ENCODE data around the gene SLC41A3.
"Not testable (repeated sequence)": the region's sequence is repeated elsewhere in the genome, so short reads cannot be mapped to it uniquely, and the experiment has no call there.

SLC41A3 gene

DNA sequence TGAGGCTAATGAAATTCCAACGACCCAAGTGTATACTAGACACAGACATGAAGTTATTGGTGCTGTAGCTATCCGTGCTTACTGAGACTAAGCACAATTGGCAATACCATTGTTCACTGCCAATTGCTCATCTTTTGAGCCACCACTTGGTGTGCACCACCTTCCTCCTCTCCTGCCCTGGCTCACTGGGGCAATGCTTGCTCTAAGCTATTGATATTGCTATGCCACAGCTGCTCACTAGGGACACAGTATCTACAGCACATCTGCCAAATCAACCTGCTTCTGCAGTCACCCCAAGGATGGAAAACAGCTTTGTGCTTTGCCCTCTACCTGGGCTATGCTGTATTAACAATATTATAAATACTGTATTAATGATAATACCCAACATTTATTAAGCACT is 99.0 kb downstream of the SLC41A3 start:
- DNase-seq, result not testable (repeated sequence)

GRCh38 chr3:125977104-125977503 is 106.8 kb downstream of the SLC41A3 start:
- not testable (repeated sequence) for DNase-seq

DNA sequence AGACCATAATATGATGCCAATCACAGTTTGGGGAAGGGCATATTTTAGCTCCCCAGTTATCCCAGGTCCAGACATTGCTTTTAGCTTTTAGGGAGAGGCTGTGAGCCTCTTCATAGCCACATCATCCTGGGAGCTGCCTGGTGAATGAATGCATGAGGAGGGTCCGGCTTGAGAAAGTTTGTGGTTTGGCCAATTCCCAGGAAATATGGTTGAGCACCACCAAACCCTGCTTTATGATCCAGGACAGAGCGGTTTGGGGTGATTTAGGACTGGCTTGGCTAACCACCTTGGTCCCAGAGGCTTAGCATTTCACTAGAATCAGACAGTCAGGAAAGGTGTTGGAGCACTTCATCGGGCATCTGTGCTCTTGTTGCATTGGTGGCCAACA is 107.9 kb downstream of the SLC41A3 start:
- not testable (repeated sequence) for DNase-seq

DNA sequence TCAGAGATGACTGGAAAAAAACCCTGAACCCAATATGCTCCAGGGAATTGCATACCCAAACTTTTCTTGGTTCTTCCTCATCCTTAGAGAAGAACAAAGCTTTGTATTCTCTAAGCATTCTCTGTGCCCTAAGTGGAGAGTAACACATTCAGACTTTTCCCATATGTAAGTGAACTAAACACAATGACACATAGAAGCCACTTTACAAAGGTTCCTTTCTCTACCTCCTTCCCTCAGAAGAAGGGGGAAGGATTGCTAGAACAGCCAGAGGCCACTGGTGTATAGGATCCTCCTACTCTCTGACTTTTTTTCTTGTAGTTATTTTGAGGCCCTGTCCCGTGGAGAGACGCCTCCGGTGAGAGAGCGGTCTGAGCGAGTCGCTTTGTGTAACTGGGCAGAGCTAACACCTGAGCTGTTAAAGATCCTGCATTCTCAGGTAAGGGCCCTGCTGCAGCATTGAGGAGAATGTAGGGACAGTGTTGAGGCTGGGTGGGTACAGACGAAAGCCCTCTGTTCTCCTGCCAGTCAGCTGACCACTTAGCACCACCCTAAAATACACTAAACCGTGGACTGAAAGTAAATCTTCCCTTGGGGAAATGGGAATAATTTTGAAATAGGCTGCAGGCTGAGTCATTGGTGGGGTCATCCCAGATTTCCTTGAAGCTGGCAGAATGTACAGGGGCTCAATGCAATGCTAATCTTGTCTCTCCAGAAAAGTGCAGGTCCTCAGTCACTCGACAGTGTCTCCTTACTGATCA is 108.5 kb downstream of the SLC41A3 start:
- DNase-seq, result not testable (repeated sequence)

GRCh38 chr3:125971997-125972944 is 111.7 kb downstream of the SLC41A3 start:
- DNase-seq, result not testable (repeated sequence)

- not testable (repeated sequence) for DNase-seq
Measured at GRCh38 chr3:125968701-125969592, 115.0 kb downstream of the SLC41A3 start, which contains the start of gene ROPN1B. TSS of gene ROPN1B (plus strand) at chr3:125969178. CDS start at chr3:125972055, 2,877 bp downstream.

DNA sequence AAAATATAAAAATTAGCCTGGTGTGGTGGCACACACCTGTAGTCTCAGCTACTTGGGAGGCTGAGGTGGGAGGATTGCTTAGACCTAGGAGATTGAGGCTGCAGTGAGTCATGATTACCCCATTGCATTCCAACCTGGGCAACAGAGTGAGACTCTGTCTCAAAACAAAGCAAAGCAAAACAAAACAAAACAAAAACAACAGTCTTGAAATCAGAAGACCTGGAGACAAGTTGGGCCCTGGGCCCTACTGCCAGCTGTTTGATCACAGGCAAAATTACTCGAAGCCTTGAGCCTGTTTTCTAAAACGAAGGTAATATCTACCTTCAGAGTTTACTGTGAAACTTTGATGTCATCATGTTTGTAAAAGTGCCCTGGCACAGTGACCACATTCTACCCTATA is 115.8 kb downstream of the SLC41A3 start:
- DNase-seq, result not testable (repeated sequence)

GRCh38 chr3:125967156-125967555 is 116.8 kb downstream of the SLC41A3 start:
- no peak for DNase-seq

DNA sequence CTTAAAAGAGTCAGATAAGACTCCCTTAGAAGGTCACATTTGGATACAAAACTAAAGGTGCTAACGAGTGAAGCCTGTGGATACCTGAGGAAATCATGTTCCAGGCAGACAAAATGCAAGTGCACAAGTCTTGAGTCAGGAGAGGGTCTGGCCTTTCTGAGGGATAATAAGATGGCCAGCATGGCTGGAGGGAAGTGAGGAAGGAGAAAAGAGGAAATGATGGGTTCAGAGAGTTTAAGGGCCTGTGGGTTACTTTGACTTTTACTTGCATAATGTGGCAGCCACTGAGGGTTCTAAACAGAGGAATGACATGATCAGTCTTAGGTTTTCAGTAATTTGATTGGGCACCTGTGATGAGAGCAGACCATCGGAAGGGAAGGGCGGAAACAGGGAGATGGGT is 118.4 kb downstream of the SLC41A3 start:
- no peak for DNase-seq

GRCh38 chr3:125963834-125964233 is 120.1 kb downstream of the SLC41A3 start:
- DNase-seq, result not testable (repeated sequence)

GRCh38 chr3:125961289-125961589 is 122.7 kb downstream of the SLC41A3 start:
- no peak for DNase-seq

DNA sequence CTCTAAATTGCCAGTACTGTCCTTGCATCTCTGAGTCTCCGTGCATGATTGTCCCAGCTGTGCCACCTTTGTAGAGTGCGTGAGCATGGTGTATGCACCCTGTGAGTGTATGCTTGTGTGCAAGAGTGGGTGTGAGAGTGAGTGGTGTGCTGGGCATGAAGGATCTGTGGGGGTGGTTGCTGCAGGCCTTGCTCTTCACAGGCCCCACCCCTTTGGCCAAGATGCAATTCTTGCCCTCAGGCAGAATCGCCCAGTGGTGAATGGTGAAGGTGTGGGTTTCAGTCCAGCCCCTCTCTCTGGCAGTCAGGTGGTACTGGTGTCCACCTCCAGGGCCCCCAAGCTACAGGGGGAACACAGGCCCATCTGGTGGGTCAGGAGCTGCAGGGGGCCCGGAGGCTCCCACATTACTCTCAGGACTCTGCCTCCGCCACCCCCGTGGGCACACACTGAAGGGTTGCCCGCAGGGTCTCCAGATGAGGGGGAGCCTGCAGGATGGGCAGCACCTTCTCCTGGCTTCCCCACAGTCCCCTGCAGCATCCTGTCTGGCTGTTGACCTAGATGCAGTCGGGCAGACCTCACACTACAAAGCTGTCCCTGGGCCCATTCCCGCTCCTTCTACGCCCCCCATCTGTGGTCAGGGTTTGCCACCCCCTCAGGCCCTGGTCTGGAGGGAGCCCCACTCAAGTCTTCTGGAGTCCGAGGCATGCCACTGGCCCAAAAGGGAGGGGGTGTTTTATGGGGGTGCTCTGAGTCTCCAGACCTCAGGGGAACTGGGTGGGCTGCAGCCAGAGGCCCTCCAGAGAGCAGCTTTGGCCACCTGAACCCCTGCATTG is 123.3 kb downstream of the SLC41A3 start:
- DNase-seq, result no peak

DNA sequence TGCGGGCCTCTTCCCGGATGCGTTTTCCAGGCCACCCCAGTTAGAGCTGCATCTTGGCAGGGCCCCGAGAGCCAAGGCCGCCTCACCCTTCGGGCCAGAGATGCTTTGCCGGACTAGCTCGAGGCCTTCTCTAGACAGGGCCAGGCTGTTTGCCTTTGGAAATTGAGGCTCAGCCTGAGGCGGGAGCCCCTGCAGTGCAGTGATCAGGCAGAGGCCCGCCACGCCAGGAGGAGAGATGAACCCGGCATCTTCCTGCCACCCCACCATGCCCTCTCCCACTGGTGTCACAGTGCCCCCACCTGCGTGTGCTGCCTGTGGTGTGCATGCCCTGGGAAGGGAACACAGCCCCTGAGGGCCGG is 123.9 kb downstream of the SLC41A3 start:
- no peak for DNase-seq

- no peak for DNase-seq
Measured at GRCh38 chr3:125959317-125960065, 124.4 kb downstream of the SLC41A3 start.

GRCh38 chr3:125958511-125959316 is 125.2 kb downstream of the SLC41A3 start:
- no peak for DNase-seq

- DNase-seq, result no peak
Measured at GRCh38 chr3:125957674-125958510, 126.0 kb downstream of the SLC41A3 start.

GRCh38 chr3:125957020-125957419 is 126.9 kb downstream of the SLC41A3 start:
- DNase-seq, result not testable (repeated sequence)

Data from T-helper 9 cell (primary cell).